ENCODE results near the gene RNF144B. TPM values are rescaled to one million over a fixed set of nuclear protein-coding genes. Genes with fewer than 3 reads are reported as not detected.

RNF144B gene
- total and polyA plus RNA-seq, 2 of the 13 experiments (the other 11 are each of a cell fraction or from before 2014, with no cell fraction given), result 1.8 to 4.3 TPM

DNA sequence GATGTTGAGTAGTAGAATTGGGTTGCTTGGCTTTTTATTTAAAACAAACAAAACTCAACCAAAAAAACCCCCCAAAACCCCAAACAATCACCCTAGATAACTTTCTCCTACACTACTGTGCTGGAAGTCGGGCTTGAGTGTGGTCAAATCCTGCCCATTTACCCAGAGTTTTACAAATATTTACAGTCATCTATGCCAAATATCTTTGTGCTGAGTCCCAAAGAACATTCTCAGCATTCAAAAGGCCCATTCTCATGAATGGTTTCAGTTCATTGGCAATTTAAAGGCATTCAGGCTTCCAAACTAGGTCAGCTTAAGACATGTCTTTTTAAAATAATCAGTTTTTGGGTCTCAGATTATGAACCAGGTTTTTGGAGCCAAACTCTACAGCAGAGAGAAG, 1.8 kb downstream of the RNF144B start (continued):
- TF ChIP-seq, protein P1, sequence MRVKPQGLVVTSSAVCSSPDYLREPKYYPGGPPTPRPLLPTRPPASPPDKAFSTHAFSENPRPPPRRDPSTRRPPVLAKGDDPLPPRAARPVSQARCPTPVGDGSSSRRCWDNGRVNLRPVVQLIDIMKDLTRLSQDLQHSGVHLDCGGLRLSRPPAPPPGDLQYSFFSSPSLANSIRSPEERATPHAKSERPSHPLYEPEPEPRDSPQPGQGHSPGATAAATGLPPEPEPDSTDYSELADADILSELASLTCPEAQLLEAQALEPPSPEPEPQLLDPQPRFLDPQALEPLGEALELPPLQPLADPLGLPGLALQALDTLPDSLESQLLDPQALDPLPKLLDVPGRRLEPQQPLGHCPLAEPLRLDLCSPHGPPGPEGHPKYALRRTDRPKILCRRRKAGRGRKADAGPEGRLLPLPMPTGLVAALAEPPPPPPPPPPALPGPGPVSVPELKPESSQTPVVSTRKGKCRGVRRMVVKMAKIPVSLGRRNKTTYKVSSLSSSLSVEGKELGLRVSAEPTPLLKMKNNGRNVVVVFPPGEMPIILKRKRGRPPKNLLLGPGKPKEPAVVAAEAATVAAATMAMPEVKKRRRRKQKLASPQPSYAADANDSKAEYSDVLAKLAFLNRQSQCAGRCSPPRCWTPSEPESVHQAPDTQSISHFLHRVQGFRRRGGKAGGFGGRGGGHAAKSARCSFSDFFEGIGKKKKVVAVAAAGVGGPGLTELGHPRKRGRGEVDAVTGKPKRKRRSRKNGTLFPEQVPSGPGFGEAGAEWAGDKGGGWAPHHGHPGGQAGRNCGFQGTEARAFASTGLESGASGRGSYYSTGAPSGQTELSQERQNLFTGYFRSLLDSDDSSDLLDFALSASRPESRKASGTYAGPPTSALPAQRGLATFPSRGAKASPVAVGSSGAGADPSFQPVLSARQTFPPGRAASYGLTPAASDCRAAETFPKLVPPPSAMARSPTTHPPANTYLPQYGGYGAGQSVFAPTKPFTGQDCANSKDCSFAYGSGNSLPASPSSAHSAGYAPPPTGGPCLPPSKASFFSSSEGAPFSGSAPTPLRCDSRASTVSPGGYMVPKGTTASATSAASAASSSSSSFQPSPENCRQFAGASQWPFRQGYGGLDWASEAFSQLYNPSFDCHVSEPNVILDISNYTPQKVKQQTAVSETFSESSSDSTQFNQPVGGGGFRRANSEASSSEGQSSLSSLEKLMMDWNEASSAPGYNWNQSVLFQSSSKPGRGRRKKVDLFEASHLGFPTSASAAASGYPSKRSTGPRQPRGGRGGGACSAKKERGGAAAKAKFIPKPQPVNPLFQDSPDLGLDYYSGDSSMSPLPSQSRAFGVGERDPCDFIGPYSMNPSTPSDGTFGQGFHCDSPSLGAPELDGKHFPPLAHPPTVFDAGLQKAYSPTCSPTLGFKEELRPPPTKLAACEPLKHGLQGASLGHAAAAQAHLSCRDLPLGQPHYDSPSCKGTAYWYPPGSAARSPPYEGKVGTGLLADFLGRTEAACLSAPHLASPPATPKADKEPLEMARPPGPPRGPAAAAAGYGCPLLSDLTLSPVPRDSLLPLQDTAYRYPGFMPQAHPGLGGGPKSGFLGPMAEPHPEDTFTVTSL (CRISPR knock-in tag; IDR thresholded peaks at IDR 0.05; ENCODE audit: borderline replicate concordance), result peak; percentile 45; the same call in 1 of the 2 replicates
- TF ChIP-seq, protein P2, sequence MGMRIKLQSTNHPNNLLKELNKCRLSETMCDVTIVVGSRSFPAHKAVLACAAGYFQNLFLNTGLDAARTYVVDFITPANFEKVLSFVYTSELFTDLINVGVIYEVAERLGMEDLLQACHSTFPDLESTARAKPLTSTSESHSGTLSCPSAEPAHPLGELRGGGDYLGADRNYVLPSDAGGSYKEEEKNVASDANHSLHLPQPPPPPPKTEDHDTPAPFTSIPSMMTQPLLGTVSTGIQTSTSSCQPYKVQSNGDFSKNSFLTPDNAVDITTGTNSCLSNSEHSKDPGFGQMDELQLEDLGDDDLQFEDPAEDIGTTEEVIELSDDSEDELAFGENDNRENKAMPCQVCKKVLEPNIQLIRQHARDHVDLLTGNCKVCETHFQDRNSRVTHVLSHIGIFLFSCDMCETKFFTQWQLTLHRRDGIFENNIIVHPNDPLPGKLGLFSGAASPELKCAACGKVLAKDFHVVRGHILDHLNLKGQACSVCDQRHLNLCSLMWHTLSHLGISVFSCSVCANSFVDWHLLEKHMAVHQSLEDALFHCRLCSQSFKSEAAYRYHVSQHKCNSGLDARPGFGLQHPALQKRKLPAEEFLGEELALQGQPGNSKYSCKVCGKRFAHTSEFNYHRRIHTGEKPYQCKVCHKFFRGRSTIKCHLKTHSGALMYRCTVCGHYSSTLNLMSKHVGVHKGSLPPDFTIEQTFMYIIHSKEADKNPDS (CRISPR knock-in tag; IDR thresholded peaks at IDR 0.05), result no peak
- TF ChIP-seq TSC22D2 (CRISPR knock-in tag; IDR thresholded peaks at IDR 0.05; ENCODE audit: borderline replicate concordance) (no peak), ETV5 (CRISPR knock-in tag; IDR thresholded peaks at IDR 0.05; ENCODE audit: borderline replicate concordance) (no peak), HNF4A (CRISPR knock-in tag; IDR thresholded peaks at IDR 0.05) (peak; percentile 44), MED8 (CRISPR knock-in tag; IDR thresholded peaks at IDR 0.05; ENCODE audit: insufficient replicate concordance) (no peak), FOSL1 (CRISPR knock-in tag; IDR thresholded peaks at IDR 0.05; ENCODE audit: borderline replicate concordance) (no peak), TARDBP (CRISPR knock-in tag; IDR thresholded peaks at IDR 0.05) (0 out of 2 replicates have a peak, but pooled peaks have one; percentile 31), HDAC2 (CRISPR knock-in tag; IDR thresholded peaks at IDR 0.05) (0 out of 2 replicates have a peak, but pooled peaks have one; percentile 8), PAF1 (CRISPR knock-in tag; IDR thresholded peaks at IDR 0.05) (no peak), SNAPC2 (CRISPR knock-in tag; IDR thresholded peaks at IDR 0.05) (no peak), ZNF562 (CRISPR knock-in tag; IDR thresholded peaks at IDR 0.05; ENCODE audit: borderline replicate concordance) (no peak), RCOR2 (CRISPR knock-in tag; IDR thresholded peaks at IDR 0.05) (0 out of 2 replicates have a peak, but pooled peaks have one; percentile 35), ISX (CRISPR knock-in tag; conservative IDR thresholded peaks at IDR 0.05) (no peak), SAP130 (CRISPR knock-in tag; IDR thresholded peaks at IDR 0.05; ENCODE audit: low read depth) (peak; percentile 57), CBX2 (IDR thresholded peaks at IDR 0.05; ENCODE audit: low read depth, low read length) (no peak), CBX2 (CRISPR knock-in tag; IDR thresholded peaks at IDR 0.05; ENCODE audit: low read depth) (no peak)
- TF ChIP-seq, protein P3, sequence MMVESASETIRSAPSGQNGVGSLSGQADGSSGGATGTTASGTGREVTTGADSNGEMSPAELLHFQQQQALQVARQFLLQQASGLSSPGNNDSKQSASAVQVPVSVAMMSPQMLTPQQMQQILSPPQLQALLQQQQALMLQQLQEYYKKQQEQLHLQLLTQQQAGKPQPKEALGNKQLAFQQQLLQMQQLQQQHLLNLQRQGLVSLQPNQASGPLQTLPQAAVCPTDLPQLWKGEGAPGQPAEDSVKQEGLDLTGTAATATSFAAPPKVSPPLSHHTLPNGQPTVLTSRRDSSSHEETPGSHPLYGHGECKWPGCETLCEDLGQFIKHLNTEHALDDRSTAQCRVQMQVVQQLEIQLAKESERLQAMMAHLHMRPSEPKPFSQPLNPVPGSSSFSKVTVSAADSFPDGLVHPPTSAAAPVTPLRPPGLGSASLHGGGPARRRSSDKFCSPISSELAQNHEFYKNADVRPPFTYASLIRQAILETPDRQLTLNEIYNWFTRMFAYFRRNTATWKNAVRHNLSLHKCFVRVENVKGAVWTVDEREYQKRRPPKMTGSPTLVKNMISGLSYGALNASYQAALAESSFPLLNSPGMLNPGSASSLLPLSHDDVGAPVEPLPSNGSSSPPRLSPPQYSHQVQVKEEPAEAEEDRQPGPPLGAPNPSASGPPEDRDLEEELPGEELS (CRISPR knock-in tag; IDR thresholded peaks at IDR 0.05), result 0 out of 2 replicates have a peak, but pooled peaks have one; percentile 35
- TF ChIP-seq, protein P4, sequence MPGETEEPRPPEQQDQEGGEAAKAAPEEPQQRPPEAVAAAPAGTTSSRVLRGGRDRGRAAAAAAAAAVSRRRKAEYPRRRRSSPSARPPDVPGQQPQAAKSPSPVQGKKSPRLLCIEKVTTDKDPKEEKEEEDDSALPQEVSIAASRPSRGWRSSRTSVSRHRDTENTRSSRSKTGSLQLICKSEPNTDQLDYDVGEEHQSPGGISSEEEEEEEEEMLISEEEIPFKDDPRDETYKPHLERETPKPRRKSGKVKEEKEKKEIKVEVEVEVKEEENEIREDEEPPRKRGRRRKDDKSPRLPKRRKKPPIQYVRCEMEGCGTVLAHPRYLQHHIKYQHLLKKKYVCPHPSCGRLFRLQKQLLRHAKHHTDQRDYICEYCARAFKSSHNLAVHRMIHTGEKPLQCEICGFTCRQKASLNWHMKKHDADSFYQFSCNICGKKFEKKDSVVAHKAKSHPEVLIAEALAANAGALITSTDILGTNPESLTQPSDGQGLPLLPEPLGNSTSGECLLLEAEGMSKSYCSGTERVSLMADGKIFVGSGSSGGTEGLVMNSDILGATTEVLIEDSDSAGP (CRISPR knock-in tag; IDR thresholded peaks at IDR 0.05; ENCODE audit: borderline replicate concordance), result no peak
